ENCODE measurements around the gene PCDHA2.
"Not testable (repeated sequence)": the region's sequence is repeated elsewhere in the genome, so short reads cannot be mapped to it uniquely, and the experiment has no call there.

PCDHA2 gene

DNA sequence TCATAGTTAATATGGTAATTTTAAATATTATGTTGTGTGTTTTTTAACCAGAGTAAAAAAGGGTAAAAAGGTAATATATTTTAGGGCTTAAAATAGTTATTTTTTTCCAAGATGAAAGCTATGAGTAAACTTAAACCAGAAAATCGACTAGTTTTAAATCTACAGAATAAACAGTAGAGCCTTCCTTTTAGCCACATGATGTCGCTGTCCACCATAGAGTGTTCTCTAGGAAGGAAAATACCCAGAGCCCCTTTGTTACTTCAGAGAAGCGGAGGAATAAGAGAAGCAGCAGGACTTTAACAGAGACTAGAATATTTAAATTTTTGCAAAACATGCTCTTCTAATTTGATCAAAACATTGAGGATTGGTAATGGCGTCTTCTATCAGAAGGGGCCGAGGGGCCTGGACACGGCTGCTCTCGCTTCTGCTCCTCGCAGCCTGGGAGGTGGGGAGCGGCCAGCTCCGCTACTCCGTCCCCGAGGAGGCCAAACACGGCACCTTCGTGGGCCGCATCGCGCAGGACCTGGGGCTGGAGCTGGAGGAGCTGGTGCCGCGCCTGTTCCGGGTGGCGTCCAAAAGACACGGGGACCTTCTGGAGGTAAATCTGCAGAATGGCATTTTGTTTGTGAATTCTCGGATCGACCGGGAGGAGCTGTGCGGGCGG lies at the start of gene PCDHA2:
PCDHA2 (plus strand) TSS at position 258 of the 664 bp plus-strand sequence.
- no peak for DNase-seq

GRCh38 chr5:140753561-140753960 lies 41.1 kb upstream of the PCDHA2 start:
- no peak for DNase-seq

DNA sequence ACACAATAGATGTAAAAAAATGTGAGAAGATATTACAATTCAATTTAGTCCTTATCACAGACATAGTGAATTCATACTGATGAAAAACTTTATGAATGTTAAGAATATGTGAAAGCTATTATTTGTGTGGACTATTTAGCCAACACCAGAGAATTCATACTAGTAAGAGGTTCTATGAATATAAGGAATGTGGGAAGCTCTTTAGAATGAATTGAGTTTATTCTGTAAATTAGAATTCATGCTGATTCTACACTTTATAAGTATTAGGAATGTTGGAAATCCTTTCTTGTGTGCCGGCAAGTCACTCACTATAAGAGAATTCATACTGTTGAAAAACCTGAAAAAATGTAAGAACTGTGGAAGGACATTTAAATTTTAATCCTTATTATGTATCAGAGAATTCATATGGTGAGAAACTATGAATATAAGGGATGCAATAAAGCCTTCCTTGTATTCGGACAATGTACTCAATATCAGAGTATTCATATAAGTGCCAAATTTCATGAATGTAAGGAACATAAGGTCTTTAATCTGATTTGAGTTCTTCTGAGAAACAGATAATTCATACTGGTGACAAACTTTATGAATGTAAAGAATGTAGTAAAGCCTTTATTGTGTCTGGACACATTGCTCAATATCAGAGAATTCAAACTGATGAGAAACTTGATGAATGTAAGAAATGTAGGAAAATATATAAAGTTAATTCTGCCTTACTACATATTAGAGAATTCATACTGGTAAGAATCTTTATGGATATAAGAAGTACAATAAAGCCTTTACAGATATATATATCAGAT lies 30.3 kb upstream of the PCDHA2 start:
- no peak for DNase-seq

DNA sequence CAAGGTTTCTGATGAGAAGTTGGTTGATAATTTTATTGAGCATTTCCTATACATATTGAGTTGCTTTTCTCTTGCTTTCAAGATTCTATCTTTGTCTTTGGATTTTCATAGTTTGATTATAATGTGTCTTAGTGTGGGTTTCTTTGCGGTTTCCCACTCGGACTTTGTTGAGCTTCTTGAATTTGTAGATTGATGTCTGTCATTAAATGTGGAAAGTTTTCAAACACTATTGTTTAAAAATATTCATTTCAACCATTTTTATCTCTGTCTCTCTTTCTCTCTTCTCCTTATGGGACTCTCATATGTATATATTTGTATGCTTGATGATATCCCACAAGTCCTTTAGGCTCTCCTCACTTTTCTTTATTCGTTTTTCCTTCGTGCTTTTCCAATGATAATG lies 27.2 kb upstream of the PCDHA2 start:
- no peak for DNase-seq

DNA sequence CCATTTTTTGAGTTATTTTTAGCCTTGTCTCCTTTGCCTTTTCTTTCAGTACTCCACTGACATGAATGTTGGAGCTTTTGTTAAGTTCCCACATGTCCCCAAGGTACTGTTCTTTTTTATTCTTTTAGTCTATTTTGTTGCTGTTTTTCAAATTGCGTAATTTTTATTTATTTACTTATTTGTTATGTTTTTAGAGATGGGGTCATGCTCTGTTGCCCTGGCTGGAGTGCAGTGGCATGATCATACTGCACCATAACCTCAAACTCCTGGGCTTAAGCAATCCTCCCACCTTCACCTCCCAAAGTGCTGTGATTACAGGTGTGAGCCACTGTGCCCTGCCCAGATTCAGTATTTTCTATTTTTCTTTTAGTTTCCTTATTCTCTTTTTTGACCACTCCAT lies 14.1 kb upstream of the PCDHA2 start:
- no peak for DNase-seq

DNA sequence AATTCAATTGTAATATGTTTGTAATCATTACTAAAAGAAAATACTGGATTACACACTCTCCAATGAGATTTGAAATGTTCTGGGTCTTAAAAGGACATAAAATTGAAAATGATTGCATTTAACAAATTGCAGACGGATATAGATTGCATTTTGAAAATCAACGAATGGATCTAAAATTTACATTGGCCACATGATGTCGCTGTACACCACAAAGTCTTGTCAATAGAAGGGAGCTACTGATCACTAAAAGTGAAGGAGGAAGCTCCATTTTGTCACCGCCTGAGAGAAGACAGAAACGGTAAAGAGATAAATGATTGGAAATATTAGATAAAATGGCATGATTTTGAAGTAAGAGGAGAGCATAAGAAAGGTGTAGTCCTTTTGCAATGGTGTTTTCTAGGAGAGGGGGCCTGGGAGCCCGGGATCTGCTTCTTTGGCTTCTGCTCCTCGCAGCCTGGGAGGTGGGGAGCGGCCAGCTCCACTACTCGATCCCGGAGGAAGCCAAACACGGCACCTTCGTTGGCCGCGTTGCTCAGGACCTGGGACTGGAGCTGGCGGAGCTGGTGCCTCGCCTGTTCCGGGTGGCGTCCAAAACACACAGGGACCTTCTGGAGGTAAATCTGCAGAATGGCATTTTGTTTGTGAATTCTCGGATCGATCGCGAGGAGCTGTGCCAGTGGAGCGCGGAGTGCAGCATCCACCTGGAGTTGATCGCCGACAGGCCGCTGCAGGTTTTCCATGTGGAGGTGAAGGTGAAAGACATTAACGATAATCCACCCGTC lies 8.6 kb upstream of the PCDHA2 start, which contains the start of gene PCDHA1:
PCDHA1 (plus strand) TSS at position 236 of the 782 bp plus-strand sequence.
- DNase-seq, result no peak

DNA sequence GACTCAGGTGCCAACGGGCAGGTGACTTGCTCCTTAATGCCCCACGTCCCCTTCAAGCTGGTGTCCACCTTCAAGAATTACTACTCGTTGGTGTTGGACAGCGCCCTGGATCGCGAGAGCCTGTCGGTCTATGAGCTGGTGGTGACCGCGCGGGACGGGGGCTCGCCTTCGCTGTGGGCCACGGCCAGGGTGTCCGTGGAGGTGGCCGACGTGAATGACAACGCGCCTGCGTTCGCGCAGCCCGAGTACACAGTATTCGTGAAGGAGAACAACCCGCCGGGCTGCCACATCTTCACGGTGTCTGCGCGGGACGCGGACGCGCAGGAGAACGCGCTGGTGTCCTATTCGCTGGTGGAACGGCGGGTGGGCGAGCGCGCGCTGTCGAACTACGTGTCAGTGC lies 7.2 kb upstream of the PCDHA2 start:
- DNase-seq, result not testable (repeated sequence)

- not testable (repeated sequence) for DNase-seq
Observed at GRCh38 chr5:140787849-140788504, 6.7 kb upstream of the PCDHA2 start.

- DNase-seq, result no peak
Observed at GRCh38 chr5:140791089-140791488, 3.6 kb upstream of the PCDHA2 start.

GRCh38 chr5:140795259-140795641 lies 598 bp downstream of the PCDHA2 start:
- no peak for DNase-seq

DNA sequence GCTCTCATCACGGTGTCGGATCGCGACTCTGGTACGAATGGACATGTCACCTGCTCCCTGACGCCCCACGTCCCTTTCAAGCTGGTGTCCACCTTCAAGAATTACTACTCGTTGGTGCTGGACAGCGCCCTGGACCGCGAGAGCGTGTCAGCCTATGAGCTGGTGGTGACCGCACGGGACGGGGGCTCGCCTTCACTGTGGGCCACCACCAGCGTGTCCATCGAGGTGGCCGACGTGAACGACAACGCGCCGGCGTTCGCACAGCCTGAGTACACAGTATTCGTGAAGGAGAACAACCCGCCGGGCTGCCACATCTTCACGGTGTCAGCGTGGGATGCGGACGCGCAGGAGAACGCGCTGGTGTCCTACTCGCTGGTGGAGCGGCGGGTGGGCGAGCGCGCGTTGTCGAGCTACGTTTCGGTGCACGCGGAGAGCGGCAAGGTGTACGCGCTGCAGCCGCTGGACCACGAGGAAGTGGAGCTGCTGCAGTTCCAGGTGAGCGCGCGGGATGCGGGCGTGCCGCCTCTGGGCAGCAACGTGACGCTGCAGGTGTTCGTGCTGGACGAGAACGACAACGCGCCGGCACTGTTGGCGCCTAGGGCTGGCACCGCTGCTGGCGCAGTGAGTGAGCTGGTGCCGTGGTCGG lies 1.5 kb downstream of the PCDHA2 start:
- DNase-seq, result not testable (repeated sequence)

- no peak for DNase-seq
Observed at GRCh38 chr5:140796718-140797095, 2.1 kb downstream of the PCDHA2 start.

DNA sequence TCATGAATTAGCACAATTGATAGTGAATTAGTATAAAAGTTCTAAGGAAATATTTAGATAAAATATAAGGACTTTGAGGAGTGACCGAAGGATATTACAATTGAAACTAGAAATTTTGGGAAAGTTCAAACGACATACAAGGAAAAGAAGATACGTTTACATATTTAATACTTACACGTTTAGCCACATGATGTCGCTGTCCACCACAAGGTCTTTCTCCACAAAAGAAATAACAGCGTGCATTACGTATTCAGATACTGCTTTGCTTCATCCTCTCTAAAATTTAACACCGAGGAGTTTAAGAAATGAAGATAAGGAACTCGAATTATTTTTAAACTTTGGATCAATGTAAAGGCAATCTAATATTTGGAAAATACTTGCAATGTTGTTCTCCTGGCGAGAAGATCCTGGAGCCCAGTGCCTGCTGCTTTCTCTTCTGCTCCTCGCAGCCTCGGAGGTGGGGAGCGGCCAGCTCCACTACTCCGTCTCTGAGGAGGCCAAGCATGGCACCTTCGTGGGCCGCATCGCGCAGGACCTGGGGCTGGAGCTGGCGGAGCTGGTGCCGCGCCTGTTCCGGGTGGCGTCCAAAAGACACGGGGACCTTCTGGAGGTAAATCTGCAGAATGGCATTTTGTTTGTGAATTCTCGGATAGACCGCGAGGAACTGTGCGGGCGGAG lies 6.3 kb downstream of the PCDHA2 start, which contains the start of gene PCDHA3:
PCDHA3 (plus strand) TSS at position 242 of the 678 bp plus-strand sequence.
- DNase-seq, result no peak

DNA sequence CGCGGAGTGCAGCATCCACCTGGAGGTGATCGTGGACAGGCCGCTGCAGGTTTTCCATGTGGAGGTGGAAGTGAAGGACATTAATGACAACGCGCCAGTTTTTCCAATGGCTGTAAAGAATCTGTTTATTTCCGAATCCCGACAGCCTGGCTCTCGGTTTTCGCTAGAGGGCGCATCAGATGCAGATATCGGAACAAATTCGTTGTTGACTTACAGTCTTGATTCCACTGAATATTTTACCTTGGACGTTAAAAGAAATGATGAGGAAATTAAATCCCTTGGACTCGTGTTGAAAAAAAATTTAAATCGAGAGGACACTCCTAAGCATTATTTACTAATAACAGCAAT lies 6.8 kb downstream of the PCDHA2 start:
- DNase-seq, result no peak

DNA sequence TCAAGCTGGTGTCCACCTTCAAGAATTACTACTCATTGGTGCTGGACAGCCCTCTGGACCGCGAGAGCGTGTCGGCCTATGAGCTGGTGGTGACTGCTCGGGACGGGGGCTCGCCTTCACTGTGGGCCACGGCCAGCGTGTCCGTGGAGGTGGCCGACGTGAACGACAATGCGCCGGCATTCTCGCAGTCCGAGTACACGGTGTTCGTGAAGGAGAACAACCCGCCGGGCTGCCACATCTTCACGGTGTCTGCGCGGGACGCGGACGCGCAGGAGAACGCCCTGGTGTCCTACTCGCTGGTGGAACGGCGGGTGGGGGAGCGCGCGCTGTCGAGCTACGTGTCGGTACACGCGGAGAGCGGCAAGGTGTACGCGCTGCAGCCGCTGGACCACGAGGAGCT lies 7.7 kb downstream of the PCDHA2 start:
- not testable (repeated sequence) for DNase-seq

GRCh38 chr5:140802781-140803271 lies 8.2 kb downstream of the PCDHA2 start:
- no peak for DNase-seq

DNA sequence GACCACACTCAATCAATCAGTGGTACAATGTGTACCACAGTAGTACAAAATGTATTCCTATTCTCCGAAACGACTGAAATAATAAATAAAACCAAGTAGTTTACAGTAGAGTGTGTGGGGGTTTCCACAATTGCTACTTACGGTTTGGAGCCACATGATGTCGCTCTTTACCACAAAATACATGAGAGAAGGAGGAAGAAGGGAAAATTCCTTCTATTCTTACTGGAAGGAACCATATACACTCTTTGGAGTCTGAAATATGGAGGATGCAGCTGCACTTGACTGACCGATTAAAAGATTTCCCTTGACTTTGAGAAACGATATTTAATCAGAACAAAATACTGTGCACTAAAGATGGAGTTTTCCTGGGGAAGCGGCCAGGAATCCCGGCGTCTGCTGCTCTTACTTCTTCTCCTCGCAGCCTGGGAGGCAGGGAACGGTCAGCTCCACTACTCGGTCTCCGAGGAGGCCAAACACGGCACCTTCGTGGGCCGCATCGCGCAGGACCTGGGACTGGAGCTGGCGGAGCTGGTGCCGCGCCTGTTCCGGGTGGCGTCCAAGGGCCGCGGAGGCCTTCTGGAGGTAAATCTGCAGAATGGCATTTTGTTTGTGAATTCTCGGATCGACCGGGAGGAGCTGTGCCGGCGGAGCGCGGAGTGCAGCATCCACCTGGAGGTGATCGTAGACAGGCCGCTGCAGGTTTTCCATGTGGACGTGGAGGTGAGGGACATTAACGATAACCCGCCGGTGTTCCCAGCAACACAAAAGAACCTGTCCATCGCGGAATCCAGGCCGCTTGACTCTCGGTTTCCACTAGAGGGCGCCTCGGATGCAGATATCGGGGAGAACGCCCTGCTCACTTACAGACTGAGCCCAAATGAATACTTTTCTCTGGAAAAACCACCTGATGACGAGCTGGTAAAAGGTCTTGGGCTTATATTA lies 12.5 kb downstream of the PCDHA2 start, which contains the start of gene PCDHA4:
PCDHA4 (plus strand) TSS at position 235 of the 942 bp plus-strand sequence.
- DNase-seq, result no peak

DNA sequence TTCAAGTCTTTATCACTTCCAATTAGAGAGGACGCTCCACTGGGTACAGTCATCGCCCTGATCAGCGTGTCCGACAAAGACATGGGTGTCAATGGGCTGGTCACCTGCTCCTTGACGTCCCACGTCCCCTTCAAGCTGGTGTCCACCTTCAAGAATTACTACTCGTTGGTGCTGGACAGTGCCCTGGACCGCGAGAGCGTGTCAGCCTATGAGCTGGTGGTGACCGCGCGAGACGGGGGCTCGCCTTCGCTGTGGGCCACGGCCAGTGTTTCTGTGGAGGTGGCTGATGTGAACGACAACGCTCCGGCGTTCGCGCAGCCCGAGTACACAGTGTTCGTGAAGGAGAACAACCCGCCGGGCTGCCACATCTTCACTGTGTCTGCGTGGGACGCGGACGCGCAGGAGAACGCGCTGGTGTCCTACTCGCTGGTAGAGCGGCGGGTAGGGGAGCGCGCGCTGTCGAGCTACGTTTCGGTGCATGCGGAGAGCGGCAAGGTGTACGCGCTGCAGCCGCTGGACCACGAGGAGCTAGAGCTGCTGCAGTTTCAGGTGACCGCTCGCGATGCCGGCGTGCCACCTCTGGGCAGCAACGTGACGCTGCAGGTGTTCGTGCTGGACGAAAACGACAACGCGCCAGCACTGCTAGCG lies 13.7 kb downstream of the PCDHA2 start:
- DNase-seq, result not testable (repeated sequence)

DNA sequence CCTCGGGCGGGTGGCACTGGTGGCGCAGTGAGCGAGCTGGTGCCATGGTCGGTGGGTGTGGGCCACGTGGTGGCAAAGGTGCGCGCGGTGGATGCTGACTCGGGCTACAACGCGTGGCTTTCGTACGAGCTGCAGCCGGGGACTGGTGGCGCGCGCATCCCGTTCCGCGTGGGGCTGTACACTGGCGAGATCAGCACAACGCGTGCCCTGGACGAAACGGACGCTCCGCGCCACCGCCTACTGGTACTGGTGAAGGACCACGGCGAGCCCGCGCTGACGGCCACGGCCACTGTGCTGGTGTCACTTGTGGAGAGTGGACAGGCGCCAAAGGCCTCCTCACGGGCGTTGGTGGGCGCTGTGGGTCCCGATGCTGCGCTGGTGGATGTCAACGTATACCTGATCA lies 14.2 kb downstream of the PCDHA2 start:
- DNase-seq, result no peak
